K562 (cell line): ENCODE data around the gene CDC42BPB. TPM values are rescaled to one million over a fixed set of nuclear protein-coding genes. Genes with fewer than 3 reads are reported as not detected.

ENCODE experiments used
- ATAC-seq: fragments of 200-7000 bp; cut with Tn5 transposase; 3 replicates; pipeline ENCODE4 v1.9.1; 2020; ENCODE audit warnings: moderate library complexity
- BruUV-seq: library from RNA; stranded (reverse); fragments of 400-500 nt; replicated peaks from 2 replicates; lab custom pipeline; 2021; lab: Mats Ljungman, UMichigan
- CTCF ChIA-PET: fragments of 300-600 bp; formaldehyde crosslinking; extraction: SDS; loops from one replicate; lab custom pipeline; 2021; ENCODE audit warnings: low intra/inter-chr PET ratio; lab: Yijun Ruan, JAX
- POLR2A ChIA-PET: fragments of 300-600, 350-650 bp; sonication (Branson Sonifier 250); formaldehyde crosslinking; extraction: SDS; loops from one replicate; lab custom pipeline; 2021; ENCODE audit warnings: antibody characterized with exemption, inconsistent platforms; lab: Yijun Ruan, JAX
- DNase-seq, 4 experiments: peaks; one replicate each; pipeline versions ENCODE4 v3.0.0 to v3.0.0-alpha.2; 2011 to 2018; ENCODE audit warnings: low spot score in 3 of 4, mixed read lengths in 3 of 4; ENCODE audit errors: extremely low read depth in 1 of 4
- FAIRE-seq: peaks from 2 replicates; lab custom pipeline; 2011; peaks lifted over from hg19 to GRCh38; lab: Jason Lieb, UNC
- H2AFZ ChIP-seq: 2 replicates; pipeline ENCODE4 v1.6.0; 2011; ENCODE audit warnings: low read depth, low read length, control low read depth, inconsistent platforms
- H3K27ac ChIP-seq: fragments of 200-600 bp; 3 replicates; pipeline ENCODE4 v1.8.0; 2011; ENCODE audit warnings: low read depth, mild to moderate bottlenecking, control low read depth, inconsistent platforms, low read length, moderate library complexity, mixed read lengths; ENCODE audit errors: extremely low read depth
- H3K27me3 ChIP-seq, 2 experiments: fragments of 300-600 bp in 1 of 2; 2 replicates in 1 of 2; 3 replicates in 1 of 2; pipeline versions ENCODE4 v1.6.0 to v1.8.0; 2011; ENCODE audit warnings: inconsistent platforms in 2 of 2, low read length in 2 of 2, mild to moderate bottlenecking in 1 of 2, mixed read lengths in 1 of 2, moderate library complexity in 1 of 2; ENCODE audit not compliant: control insufficient read depth in 2 of 2, insufficient read depth in 2 of 2
- H3K36me3 ChIP-seq: fragments of 300-600 bp; 3 replicates; pipeline ENCODE4 v1.8.0; 2011; ENCODE audit warnings: mild to moderate bottlenecking, low read length, inconsistent platforms; ENCODE audit not compliant: control insufficient read depth, insufficient read depth
- H3K4me1 ChIP-seq, 2 experiments: fragments of 200-600 bp in 1 of 2; replicated peaks in 1 of 2; 2 replicates in 1 of 2; 3 replicates in 1 of 2; pipeline versions ENCODE4 v1.5.1 to v1.8.0; 2011; ENCODE audit warnings: inconsistent platforms in 2 of 2, low read length in 2 of 2, mild to moderate bottlenecking in 1 of 2, mixed read lengths in 1 of 2, moderate library complexity in 1 of 2; ENCODE audit not compliant: control insufficient read depth in 2 of 2, insufficient read depth in 2 of 2
- H3K4me2 ChIP-seq: 2 replicates; pipeline ENCODE4 v1.6.1; 2011; ENCODE audit warnings: low read length, control low read depth, inconsistent platforms, mixed read lengths; ENCODE audit not compliant: insufficient read depth
- H3K4me3 ChIP-seq: fragments of 200-600 bp; sonication (generic), shearing (Covaris generic); 2 replicates; pipeline ENCODE4 v1.5.1; 2016; ENCODE audit warnings: control low read depth, inconsistent platforms
- H3K79me2 ChIP-seq: fragments of 200-600 bp; 3 replicates; pipeline ENCODE4 v1.8.0; 2011; ENCODE audit warnings: low read length, inconsistent platforms; ENCODE audit not compliant: control insufficient read depth, insufficient read depth
- H3K9ac ChIP-seq, 2 experiments: 2 replicates each; pipeline versions ENCODE4 v1.6.0 to v1.6.1; 2011; ENCODE audit warnings: low read depth in 2 of 2, low read length in 2 of 2, control low read depth in 1 of 2, inconsistent platforms in 1 of 2, mild to moderate bottlenecking in 1 of 2, mixed read lengths in 1 of 2; ENCODE audit not compliant: insufficient read depth in 1 of 2
- H3K9me1 ChIP-seq: one replicate; pipeline ENCODE4 v1.6.0; 2011; ENCODE audit warnings: inconsistent platforms, mild to moderate bottlenecking, low read length, moderate library complexity; ENCODE audit not compliant: control insufficient read depth, insufficient read depth
- H3K9me3 ChIP-seq: replicated peaks from 2 replicates; pipeline ENCODE4 v1.5.1; 2011; ENCODE audit warnings: low read depth, low read length, inconsistent platforms; ENCODE audit not compliant: control insufficient read depth, insufficient read depth
- H4K20me1 ChIP-seq: replicated peaks from 2 replicates; pipeline ENCODE4 v1.6.1; 2011; ENCODE audit warnings: low read length, inconsistent platforms, mixed read lengths; ENCODE audit not compliant: control insufficient read depth, insufficient read depth
- C11orf30 ChIP-seq: fragments of 450-650 bp; IDR thresholded peaks from 2 replicates; pipeline ENCODE4 v1.6.1; 2016; ENCODE audit warnings: low read depth, mild to moderate bottlenecking
- CEBPB ChIP-seq: fragments of 450-650 bp; IDR thresholded peaks from 2 replicates; pipeline ENCODE4 v1.6.1; 2016; ENCODE audit warnings: missing genetic modification characterization, missing compliant biosample characterization
- CGGBP1 ChIP-seq: fragments of 250-450 bp; sonication (Bioruptor Pico); IDR thresholded peaks from 2 replicates; pipeline ENCODE4 v1.9.0; 2021; ENCODE audit warnings: mild to moderate bottlenecking
- JUN ChIP-seq, 2 experiments: sonication (generic) in 1 of 2; formaldehyde crosslinking in 1 of 2; IDR thresholded peaks; 2 replicates each; pipeline versions ENCODE4 v1.6.1 to v1.8.0; 2012 to 2022; ENCODE audit warnings: borderline replicate concordance in 2 of 2, mild to moderate bottlenecking in 2 of 2, improper control_type of control experiment in 1 of 2, low read depth in 1 of 2, low read length in 1 of 2, missing genetic modification reagents in 1 of 2
- L3MBTL2 ChIP-seq: fragments of 450-650 bp; IDR thresholded peaks from 2 replicates; pipeline ENCODE4 v1.6.1; 2016; ENCODE audit warnings: mild to moderate bottlenecking, moderate library complexity
- MAFF ChIP-seq: IDR thresholded peaks from 2 replicates; pipeline ENCODE4 v1.6.1; 2012; ENCODE audit warnings: low read length, improper control_type of control experiment
- MAFG ChIP-seq: fragments of 450-650 bp; conservative IDR thresholded peaks from 2 replicates; pipeline ENCODE4 v1.6.1; 2016; ENCODE audit warnings: missing genetic modification characterization, missing compliant biosample characterization
- MAFK ChIP-seq: IDR thresholded peaks from 2 replicates; pipeline ENCODE4 v1.6.1; 2011; ENCODE audit warnings: low read length, improper control_type of control experiment
- MNT ChIP-seq, 2 experiments: fragments of 450-650 bp; conservative IDR thresholded peaks; 2 replicates each; pipeline ENCODE4 v1.6.1; 2017; ENCODE audit warnings: mild to moderate bottlenecking in 2 of 2, moderate library complexity in 2 of 2
- NFATC3 ChIP-seq: fragments of 450-650 bp; IDR thresholded peaks from 2 replicates; pipeline ENCODE4 v1.6.1; 2017; ENCODE audit warnings: mild to moderate bottlenecking
- NR3C1 ChIP-seq: sonication (generic); formaldehyde crosslinking; IDR thresholded peaks from 2 replicates; pipeline ENCODE4 v1.8.1; 2022; ENCODE audit warnings: missing genetic modification reagents
- RAD21 ChIP-seq, 2 experiments: fragments of 250-450 bp in 1 of 2; fragments of 450-650 bp in 1 of 2; sonication (Bioruptor Pico) in 1 of 2; formaldehyde crosslinking in 1 of 2; IDR thresholded peaks in 1 of 2; conservative IDR thresholded peaks in 1 of 2; 2 replicates each; pipeline versions ENCODE4 v1.4.0 to v1.8.0; 2020 to 2022; ENCODE audit warnings: mild to moderate bottlenecking in 2 of 2, moderate library complexity in 1 of 2
- SMAD4 ChIP-seq: fragments of 250-450 bp; sonication (Bioruptor Pico); conservative IDR thresholded peaks from 2 replicates; pipeline ENCODE4 v1.8.0; 2021; ENCODE audit warnings: inconsistent platforms, mild to moderate bottlenecking, moderate library complexity
- ZBED1 ChIP-seq: IDR thresholded peaks from 2 replicates; pipeline ENCODE4 v1.6.1; 2014
- ZNF140 ChIP-seq: fragments of 250-450 bp; sonication (Bioruptor Pico); IDR thresholded peaks from 2 replicates; pipeline ENCODE4 v1.8.0; 2021; ENCODE audit warnings: moderate library complexity, mild to moderate bottlenecking, inconsistent platforms
- ZNF263 ChIP-seq: sonication (generic); formaldehyde crosslinking; IDR thresholded peaks from 2 replicates; pipeline ENCODE4 v1.8.0; 2022; ENCODE audit warnings: mild to moderate bottlenecking, missing genetic modification reagents, borderline replicate concordance
- ZNF316 ChIP-seq: fragments of 450-650 bp; IDR thresholded peaks from 2 replicates; pipeline ENCODE4 v1.6.1; 2016
- WGBS: fragments of 100-300 bp; shearing (Covaris generic); methylation state at CpG from one replicate; pipeline ENCODE4 v1.1.6; 2016; ENCODE audit warnings: low coverage, mixed read lengths; ENCODE audit not compliant: insufficient coverage; ENCODE audit errors: missing lambda C conversion rate; 5-methylcytosine and 5-hydroxymethylcytosine counted together
- in situ Hi-C: fragments of 300-500 bp; cut with MboI; formaldehyde crosslinking; loops from 4 replicates; pipeline ENCODE4 v1.15.0; 2018; ENCODE audit warnings: inconsistent platforms, mixed read lengths
- intact Hi-C: fragments of 100-400 bp; cut with micrococcal nuclease; formaldehyde crosslinking; loops from 2 replicates; pipeline ENCODE4 v1.14.2; 2022
- polyA plus RNA-seq, 8 experiments: library from polyadenylated mRNA; depleted of rRNA in 4 of 8; stranded (reverse) in 5 of 8; unstranded in 3 of 8; fragments of >200 nt; fragmentation: Nextera tagmentation in 2 of 8; fragmentation: Illumina TruSeq in 1 of 8; extraction: Ambion mirVana in 2 of 8; extraction: Trizol in 1 of 8; gene quantifications; 2 replicates each; pipeline versions ENCODE4 v1.2.1 to v1.2.3, GENCODE V29; 2011 to 2014; ENCODE audit warnings: inconsistent platforms in 1 of 8, missing spikeins in 1 of 8
- total RNA-seq, 7 experiments: library from RNA; depleted of rRNA in 6 of 7; stranded (reverse); fragments of >200 nt in 6 of 7; fragmentation: Illumina TruSeq in 2 of 7; extraction: Trizol in 2 of 7; gene quantifications; 2 replicates each; pipeline versions ENCODE4 v1.2.1 to v1.2.3, GENCODE V29; 2011 to 2021; ENCODE audit warnings: low replicate concordance in 1 of 7
- TF ChIP-seq, protein P1 (sequence below): sonication (generic); formaldehyde crosslinking; IDR thresholded peaks from 2 replicates; pipeline ENCODE4 v1.9.0; 2022; ENCODE audit warnings: mild to moderate bottlenecking, missing genetic modification reagents
- TF ChIP-seq, protein P2 (sequence below): sonication (generic); formaldehyde crosslinking; IDR thresholded peaks from 2 replicates; pipeline ENCODE4 v1.8.0; 2022; ENCODE audit warnings: mild to moderate bottlenecking, missing genetic modification reagents, borderline replicate concordance

Gene CDC42BPB
- total and polyA plus RNA-seq, 9 of the 15 experiments (the other 6 are each of a cell fraction or from before 2014, with no cell fraction given): 0.07 to 24.3 (median 12.6) TPM

DNA sequence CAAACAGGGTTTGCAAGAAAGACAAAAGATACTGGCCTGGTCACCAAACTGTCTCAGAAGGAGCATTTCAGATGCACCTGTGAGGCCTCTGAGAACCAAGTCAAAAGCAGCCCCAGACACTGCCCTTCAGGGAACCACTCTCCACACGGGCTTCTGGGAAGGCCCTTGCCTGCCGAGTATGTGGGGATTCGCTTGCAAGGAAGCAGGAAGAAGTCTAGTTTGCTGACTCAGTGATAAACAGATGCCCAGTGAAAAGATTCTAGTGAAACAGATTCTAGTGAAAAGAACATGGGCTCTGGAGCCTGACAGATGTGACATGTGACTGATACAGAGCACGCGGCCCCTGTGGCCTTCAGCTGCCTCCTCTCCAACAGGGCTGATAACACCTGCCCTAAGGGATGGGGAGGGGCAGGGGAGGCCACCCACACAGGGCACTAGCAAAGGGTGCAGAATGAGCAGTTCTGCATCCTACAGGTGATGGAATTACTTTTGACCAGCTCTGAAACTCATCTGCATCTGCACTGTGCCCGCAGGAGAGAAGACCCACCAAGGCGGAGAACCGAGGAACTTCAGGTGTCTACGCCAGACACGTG is 115.8 kb downstream of the CDC42BPB start:
- no peaks in the 10 kb centered on the region for H4K20me1 ChIP-seq
- intact Hi-C loops: no loop called here
- WGBS: 58% methylated on average over 9 of the region's 10 CpGs
- H3K27ac ChIP-seq: no peak overlapping the region
- in situ Hi-C loops: no loop called here
- H3K79me2 ChIP-seq: no peaks in the 10 kb centered on the region
- no peaks in the 10 kb centered on the region for H3K9me1 ChIP-seq
- H3K4me3 ChIP-seq: no peak overlapping the region
- peak overlapping the region in 1 of 2 experiments; percentile 71; a peak in 2 of 4 replicates for H3K9ac ChIP-seq
- no TSS peak for BruUV-seq
- ChIA-PET POLR2A (interaction anchor here (0.6 kb wide), 1 partner anchor 9 kb away, joined by 4 read pairs; no protein-coding TSS in a partner anchor), CTCF (no interaction called here)
- ATAC-seq: peak; percentile 70
- H3K27me3 ChIP-seq: no peaks in the 10 kb centered on the region
- no peak overlapping the region for H2AFZ ChIP-seq
- H3K36me3 ChIP-seq: peaks cover 10% of the 10 kb centered on the region; the same call in 1 of the 3 replicates
- H3K9me3 ChIP-seq: no peaks in the 10 kb centered on the region
- FAIRE-seq: no peak
- peaks cover 4 to 19% of the 10 kb centered on the region in 2 experiments; a peak in 3 of 5 replicates for H3K4me1 ChIP-seq
- no peak overlapping the region for H3K4me2 ChIP-seq
- peak in 1 of 4 experiments; percentile 43 for DNase-seq
- TF ChIP-seq SMAD4 (CRISPR knock-in tag) (no peak), NR3C1 (CRISPR knock-in tag) (no peak), NFATC3 (no peak), CEBPB (tag) (no peak), ZNF140 (CRISPR knock-in tag) (no peak), C11orf30 (peak; percentile 90), JUN (IDR thresholded peaks at IDR 0.05; ENCODE audit: borderline replicate concordance, low read depth, low read length) (no peak), JUN (CRISPR knock-in tag; IDR thresholded peaks at IDR 0.05; ENCODE audit: borderline replicate concordance) (no peak), MNT (conservative IDR thresholded peaks at IDR 0.05) (peak; percentile 44 to 71; a peak in 3 of 4 replicates), L3MBTL2 (peak; percentile 57), CGGBP1 (no peak), ZNF316 (peak; percentile 93), RAD21 (CRISPR knock-in tag; conservative IDR thresholded peaks at IDR 0.05 in 1 of 2, IDR thresholded peaks at IDR 0.05 in 1 of 2) (no peak), MAFF (peak; percentile 85), MAFG (peak; percentile 82), MAFK (peak; percentile 82), ZBED1 (no peak), ZNF263 (no peak)
- TF ChIP-seq, protein P1, sequence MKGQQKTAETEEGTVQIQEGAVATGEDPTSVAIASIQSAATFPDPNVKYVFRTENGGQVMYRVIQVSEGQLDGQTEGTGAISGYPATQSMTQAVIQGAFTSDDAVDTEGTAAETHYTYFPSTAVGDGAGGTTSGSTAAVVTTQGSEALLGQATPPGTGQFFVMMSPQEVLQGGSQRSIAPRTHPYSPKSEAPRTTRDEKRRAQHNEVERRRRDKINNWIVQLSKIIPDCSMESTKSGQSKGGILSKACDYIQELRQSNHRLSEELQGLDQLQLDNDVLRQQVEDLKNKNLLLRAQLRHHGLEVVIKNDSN (CRISPR knock-in tag): 0 out of 2 replicates have a peak, but pooled peaks have one; percentile 15
- TF ChIP-seq, protein P2, sequence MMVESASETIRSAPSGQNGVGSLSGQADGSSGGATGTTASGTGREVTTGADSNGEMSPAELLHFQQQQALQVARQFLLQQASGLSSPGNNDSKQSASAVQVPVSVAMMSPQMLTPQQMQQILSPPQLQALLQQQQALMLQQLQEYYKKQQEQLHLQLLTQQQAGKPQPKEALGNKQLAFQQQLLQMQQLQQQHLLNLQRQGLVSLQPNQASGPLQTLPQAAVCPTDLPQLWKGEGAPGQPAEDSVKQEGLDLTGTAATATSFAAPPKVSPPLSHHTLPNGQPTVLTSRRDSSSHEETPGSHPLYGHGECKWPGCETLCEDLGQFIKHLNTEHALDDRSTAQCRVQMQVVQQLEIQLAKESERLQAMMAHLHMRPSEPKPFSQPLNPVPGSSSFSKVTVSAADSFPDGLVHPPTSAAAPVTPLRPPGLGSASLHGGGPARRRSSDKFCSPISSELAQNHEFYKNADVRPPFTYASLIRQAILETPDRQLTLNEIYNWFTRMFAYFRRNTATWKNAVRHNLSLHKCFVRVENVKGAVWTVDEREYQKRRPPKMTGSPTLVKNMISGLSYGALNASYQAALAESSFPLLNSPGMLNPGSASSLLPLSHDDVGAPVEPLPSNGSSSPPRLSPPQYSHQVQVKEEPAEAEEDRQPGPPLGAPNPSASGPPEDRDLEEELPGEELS (CRISPR knock-in tag): no peak
